HUES64 (cell line): ENCODE results near the gene MTCH1.

Experiments used
- H3K27ac ChIP-seq: 2 replicates; pipeline ENCODE4 v1.7.0; 2013; ENCODE audit warnings: low read depth, low read length, inconsistent platforms
- H3K27me3 ChIP-seq: 2 replicates; pipeline ENCODE4 v1.6.1; 2013; ENCODE audit warnings: mild to moderate bottlenecking, low read length; ENCODE audit not compliant: insufficient read depth
- H3K36me3 ChIP-seq: 2 replicates; pipeline ENCODE4 v1.6.1; 2013; ENCODE audit warnings: mild to moderate bottlenecking, low read length; ENCODE audit not compliant: insufficient read depth
- H3K4me1 ChIP-seq: 2 replicates; pipeline ENCODE4 v1.6.1; 2013; ENCODE audit warnings: mild to moderate bottlenecking, low read length, moderate library complexity; ENCODE audit not compliant: insufficient read depth
- H3K4me3 ChIP-seq: 2 replicates; pipeline ENCODE4 v1.5.1; 2013; ENCODE audit warnings: mild to moderate bottlenecking, low read length, moderate library complexity
- H3K9ac ChIP-seq: 2 replicates; pipeline ENCODE4 v1.6.1; 2013; ENCODE audit warnings: mild to moderate bottlenecking, low read depth, low read length
- H3K9me3 ChIP-seq: 2 replicates; pipeline ENCODE4 v1.6.1; 2013; ENCODE audit warnings: low read depth, low read length; ENCODE audit not compliant: insufficient read depth
- WGBS: fragments of 150-250, 120-280 bp; methylation state at CpG from one replicate; pipeline ENCODE4 v1.1.7; 2013; ENCODE audit warnings: missing lambda C conversion rate; 5-methylcytosine and 5-hydroxymethylcytosine counted together

The MTCH1 gene

DNA sequence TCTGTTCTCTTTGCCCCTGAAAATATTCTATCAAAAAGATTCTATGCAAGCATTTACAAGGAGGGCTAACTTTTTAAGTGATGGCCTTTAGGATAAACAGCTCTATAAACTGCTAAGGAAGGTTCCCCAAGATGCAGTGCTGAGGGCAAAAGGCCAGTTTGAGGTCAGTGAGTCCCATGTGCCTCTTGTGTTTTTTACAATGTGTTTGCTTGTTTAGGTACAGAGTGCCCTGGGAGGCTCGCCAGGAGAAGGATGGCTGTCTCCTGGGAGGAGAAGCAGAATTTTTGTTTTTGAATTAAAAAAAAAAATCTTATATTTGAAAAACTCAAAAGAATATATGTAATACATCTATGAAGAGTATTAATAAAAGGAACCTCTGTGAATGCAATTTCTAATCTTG is 12.8 kb downstream of the MTCH1 start:
- Histone ChIP-seq H3K4me1 (no peaks in the 10 kb centered on the region), H3K27ac (no peak overlapping the region), H3K9me3 (no peaks in the 10 kb centered on the region), H3K27me3 (no peaks in the 10 kb centered on the region), H3K4me3 (no peak overlapping the region), H3K36me3 (peaks cover 100% of the 10 kb centered on the region), H3K9ac (no peak overlapping the region)
- 91% methylated on average over 1 of the region's 1 CpG for WGBS

DNA sequence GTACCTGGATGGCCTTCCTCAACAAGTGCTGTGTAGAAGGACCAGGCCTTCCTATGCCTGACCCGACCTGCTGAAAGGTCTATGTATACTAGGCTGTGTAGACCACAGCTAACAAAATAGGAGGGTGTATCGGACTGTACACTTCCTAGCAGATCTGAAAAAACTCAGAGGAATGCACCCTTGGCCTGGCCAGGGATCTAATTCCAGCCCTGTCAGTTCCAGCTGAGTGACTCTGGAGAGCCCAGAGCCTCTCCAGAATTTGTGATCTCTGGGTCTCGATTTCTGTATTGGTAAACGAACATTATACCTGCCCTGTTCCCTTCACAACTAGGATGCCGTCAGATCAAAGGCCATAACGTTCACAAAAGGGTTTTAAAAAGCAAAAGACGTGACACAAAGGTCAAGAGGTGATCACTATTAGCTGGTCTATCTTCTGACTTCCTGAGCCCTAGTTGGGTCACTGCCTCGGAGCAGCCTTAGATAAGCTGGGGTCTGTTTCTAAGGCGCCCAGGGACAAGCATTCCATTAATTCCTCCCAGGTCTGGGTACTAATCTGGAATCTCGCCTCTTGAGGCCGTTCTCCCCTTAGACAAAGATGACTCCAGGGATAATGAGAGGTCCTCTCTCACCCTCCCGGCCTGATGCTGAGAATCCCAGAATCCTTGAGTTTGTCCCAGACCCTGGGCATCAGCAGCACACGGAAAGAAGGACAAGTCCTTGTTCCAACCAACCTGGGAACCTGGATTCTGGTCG is 13.9 kb downstream of the MTCH1 start:
- Histone ChIP-seq H3K4me1 (no peaks in the 10 kb centered on the region), H3K4me3 (no peak overlapping the region), H3K36me3 (peaks cover 100% of the 10 kb centered on the region), H3K9ac (no peak overlapping the region), H3K27ac (no peak overlapping the region), H3K27me3 (no peaks in the 10 kb centered on the region), H3K9me3 (no peaks in the 10 kb centered on the region)
- WGBS = 93% methylated on average over 14 of the region's 14 CpGs

DNA sequence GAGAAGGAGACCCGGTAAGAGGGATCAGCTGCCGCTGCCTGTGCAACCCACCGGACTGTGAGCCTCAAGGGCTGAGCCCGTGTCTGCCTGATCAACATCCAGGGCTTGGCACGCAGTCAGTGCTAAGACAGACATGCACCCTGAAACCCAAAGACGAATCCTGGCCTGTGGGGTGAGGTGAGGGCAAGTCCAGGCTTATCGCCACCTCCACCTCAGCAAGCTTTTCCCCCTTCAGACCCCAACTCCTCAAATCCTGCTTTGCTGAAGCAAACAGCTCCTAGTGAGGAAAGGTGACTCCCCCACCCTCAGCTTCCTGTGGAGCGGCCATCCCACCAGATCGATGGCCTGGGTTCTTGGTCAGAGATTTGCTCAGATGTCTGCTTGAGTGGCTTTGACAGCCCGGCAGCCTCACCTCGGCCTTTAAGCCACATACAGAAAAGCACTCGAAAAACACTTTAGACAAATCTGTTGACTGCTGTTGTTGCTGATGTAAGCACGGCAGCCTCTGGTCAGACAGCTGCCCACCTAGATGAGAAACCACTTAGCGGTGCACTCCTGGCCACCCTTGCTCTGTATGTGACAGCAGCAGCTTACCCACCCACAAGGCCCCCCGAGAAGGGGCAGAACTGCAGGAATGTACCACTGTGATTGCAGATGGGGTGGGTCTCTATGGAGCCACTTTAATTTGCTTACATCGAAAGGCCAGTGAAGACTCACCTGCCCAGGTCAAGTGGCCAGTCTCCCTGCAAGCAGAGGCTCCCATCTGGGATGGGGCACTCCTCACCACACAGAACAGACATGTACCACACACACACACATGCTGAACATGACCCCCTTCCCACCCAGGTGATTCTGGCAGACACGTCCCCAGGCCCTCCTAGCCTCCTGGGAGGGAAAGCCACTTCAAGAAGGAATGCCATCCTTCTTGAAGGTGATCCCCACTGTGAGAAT is 14.8 kb downstream of the MTCH1 start:
- Histone ChIP-seq H3K27me3 (no peaks in the 10 kb centered on the region), H3K36me3 (peaks cover 91% of the 10 kb centered on the region), H3K9me3 (no peaks in the 10 kb centered on the region), H3K27ac (no peak overlapping the region), H3K9ac (no peak overlapping the region), H3K4me1 (no peaks in the 10 kb centered on the region), H3K4me3 (no peak overlapping the region)
- WGBS = 91% methylated on average over 17 of the region's 17 CpGs

DNA sequence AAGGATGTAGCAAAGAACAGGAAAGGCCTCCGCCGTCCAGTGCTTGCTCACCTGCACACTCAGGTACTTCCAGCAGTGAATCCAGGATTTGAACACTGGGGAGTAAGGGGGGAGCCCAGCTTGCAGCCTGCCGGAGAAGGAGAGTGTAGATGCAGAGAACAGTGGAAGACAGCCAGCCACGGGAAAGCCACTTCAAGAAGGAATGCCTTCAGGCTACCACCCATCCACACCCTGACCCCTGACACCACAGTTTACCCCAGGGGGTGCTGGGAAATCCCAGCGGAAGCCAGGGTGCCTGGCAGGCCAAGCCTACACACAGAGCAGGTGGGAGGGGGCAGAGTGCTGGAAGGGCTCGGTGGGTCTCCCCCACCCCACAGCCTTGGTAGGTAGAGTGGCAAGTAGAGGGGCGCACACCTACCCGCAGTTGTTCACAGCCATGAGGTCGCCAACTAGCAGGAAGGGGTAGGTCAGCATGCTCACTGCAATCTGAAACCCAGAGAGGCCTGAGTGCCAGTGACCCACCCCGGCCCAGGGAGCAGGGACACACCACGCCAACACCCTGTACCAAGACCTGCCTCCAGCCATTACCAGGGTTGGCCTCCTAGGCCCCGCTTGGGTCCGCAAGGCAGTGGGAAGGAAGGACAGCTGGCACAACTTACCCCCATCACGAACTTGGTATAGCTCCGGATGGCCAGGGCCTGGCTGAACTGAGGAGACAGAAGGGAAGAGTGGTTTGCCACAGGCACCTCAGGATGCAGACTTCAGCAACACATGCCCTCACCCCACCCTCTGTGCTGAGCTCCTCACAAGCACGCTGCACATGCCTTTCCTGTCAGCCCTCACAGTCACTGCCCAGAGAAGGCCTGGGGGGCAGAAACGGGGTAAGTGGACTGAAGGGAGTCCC is 15.8 kb downstream of the MTCH1 start:
- Histone ChIP-seq H3K9me3 (no peaks in the 10 kb centered on the region), H3K9ac (no peak overlapping the region), H3K4me3 (no peak overlapping the region), H3K27me3 (no peaks in the 10 kb centered on the region), H3K4me1 (no peaks in the 10 kb centered on the region), H3K27ac (no peak overlapping the region), H3K36me3 (peaks cover 82% of the 10 kb centered on the region)
- WGBS = 95% methylated on average over 16 of the region's 17 CpGs

DNA sequence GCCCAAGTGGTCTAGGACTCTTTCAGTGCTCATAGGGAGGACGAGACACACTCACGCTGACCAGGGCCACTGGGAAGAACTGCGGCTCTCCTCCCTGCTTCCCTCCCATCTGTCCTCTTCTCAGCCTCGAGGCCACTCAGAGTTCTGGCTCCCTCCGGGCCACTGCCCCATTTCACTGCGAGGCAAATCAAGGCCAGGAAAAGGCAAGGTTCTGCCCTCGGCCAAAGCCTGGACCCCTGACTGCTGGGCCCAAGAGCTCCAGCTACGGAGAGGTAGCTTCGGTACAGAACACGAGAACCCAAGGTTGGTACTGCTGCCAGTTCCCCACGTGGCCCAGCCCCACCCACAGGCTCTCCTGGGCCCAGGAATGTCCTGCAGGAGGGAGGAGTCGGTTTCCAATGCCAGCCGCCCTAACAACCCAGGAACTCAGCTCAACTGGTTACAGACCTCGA is 16.7 kb downstream of the MTCH1 start:
- H3K9ac ChIP-seq = no peak overlapping the region
- peaks cover 72% of the 10 kb centered on the region for H3K36me3 ChIP-seq
- H3K9me3 ChIP-seq = no peaks in the 10 kb centered on the region
- 92% methylated on average over 14 of the region's 14 CpGs for WGBS
- H3K27ac ChIP-seq = no peak overlapping the region
- no peak overlapping the region for H3K4me3 ChIP-seq
- H3K27me3 ChIP-seq = no peaks in the 10 kb centered on the region
- H3K4me1 ChIP-seq = no peaks in the 10 kb centered on the region

DNA sequence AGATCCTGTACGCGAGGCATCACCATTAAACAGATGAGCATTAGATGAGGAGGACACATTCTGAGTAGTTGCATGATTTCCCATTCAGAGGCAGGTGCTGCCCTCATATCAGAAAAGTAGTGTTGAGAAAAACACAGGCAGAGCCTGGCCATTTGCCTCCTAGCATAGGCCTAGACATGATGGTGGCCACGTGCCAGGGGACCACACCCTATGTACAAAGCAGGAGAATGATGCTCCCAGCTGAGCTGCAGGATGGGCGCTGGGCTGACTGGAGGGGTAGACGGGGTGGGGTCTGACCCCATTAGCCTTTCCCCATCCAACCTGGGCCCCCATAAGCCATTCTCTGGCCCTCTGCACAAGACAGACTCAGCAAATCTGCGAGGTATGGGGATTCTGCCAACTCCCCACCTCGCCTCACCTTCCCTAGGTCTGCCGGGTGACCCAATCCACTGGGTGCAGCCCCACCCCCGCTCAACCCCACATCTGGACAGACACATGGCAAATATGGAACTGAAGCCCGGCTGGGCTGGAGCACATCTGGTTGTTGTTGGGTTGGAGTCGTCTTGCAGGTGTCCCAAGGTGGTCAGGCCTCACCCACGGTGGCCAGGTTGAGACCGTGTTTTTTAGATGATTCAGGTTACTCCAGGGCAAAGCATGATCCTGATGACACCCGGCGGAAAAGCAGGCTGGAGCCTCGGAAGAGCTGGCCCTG is 17.6 kb downstream of the MTCH1 start:
- H3K36me3 ChIP-seq = peaks cover 64% of the 10 kb centered on the region

DNA sequence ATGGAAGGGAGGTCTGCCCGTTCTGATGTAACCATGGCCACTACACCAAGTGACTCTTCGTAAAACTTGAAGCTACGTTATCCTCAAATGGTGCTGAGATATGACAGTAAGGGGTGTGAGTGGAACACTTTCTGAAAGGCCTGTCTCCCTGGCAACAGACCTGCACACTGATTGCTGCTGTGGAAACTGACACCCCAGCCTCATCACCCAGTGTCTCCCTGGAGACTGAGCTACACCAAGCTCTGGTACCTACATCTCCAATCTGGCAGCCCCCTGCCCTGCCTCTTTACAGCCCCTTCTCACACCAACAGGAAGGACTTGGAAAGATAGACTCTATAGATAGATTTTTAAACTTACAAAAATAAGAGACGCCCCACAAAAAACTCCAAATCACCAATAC is 18.2 kb downstream of the MTCH1 start:
- Histone ChIP-seq H3K9ac (no peak overlapping the region), H3K4me1 (no peaks in the 10 kb centered on the region), H3K4me3 (no peak overlapping the region), H3K27me3 (no peaks in the 10 kb centered on the region), H3K27ac (no peak overlapping the region), H3K9me3 (no peaks in the 10 kb centered on the region), H3K36me3 (peaks cover 57% of the 10 kb centered on the region)
- WGBS = 94% methylated on average over 4 of the region's 4 CpGs

More for the DNA sequence above, 17.6 kb downstream of the MTCH1 start:
- Histone ChIP-seq H3K27me3 (no peaks in the 10 kb centered on the region), H3K4me3 (no peak overlapping the region), H3K9me3 (no peaks in the 10 kb centered on the region), H3K27ac (no peak overlapping the region), H3K4me1 (no peaks in the 10 kb centered on the region), H3K9ac (no peak overlapping the region)
- 96% methylated on average over 16 of the region's 16 CpGs for WGBS

DNA sequence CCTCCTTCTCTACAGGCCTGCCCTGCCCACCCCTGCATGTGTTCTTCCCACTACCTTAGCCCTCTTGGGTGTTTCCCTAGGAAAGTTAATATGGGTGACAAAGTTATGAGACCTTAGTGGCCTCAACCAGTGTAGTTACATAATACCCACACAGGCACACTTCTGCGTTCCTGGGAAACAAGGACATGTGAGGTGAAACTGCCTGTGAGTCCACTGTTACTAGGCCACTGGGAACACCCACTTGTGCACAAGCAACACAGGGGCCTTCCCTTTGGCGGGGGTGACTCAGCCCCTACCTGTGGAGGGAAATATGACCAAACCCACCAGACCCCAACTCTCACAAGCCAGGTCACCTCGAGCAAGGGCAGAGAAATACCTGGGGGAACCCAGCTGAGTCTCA is 18.7 kb downstream of the MTCH1 start:
- Histone ChIP-seq H3K27me3 (no peaks in the 10 kb centered on the region), H3K27ac (no peak overlapping the region), H3K36me3 (peaks cover 52% of the 10 kb centered on the region), H3K4me3 (no peak overlapping the region), H3K4me1 (no peaks in the 10 kb centered on the region), H3K9me3 (no peaks in the 10 kb centered on the region), H3K9ac (no peak overlapping the region)
- 93% methylated on average over 3 of the region's 3 CpGs for WGBS

DNA sequence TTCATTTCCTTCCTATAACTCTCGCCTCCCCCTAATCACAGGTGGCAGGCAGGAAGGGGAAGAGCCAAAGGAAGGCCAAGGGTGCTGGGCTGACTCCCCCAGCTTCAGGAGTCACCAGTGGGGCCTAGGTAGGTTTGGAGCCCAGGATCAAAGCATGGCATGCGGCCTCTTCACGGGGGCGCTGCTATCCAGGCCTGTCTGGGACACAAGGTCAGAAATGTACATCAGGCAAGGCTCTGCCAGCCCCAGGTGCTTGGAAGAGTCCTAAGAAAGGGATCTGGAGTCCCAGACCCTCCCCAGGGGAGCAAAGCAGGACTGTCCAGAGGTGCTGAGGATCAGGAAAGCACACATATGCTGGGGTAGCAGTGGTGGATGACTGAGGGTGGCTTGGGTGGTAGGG is 21.1 kb downstream of the MTCH1 start:
- Histone ChIP-seq H3K27ac (no peak overlapping the region), H3K36me3 (peaks cover 29% of the 10 kb centered on the region), H3K27me3 (no peaks in the 10 kb centered on the region), H3K4me3 (no peak overlapping the region), H3K4me1 (no peaks in the 10 kb centered on the region), H3K9ac (no peak overlapping the region), H3K9me3 (no peaks in the 10 kb centered on the region)
- 93% methylated on average over 4 of the region's 4 CpGs for WGBS

DNA sequence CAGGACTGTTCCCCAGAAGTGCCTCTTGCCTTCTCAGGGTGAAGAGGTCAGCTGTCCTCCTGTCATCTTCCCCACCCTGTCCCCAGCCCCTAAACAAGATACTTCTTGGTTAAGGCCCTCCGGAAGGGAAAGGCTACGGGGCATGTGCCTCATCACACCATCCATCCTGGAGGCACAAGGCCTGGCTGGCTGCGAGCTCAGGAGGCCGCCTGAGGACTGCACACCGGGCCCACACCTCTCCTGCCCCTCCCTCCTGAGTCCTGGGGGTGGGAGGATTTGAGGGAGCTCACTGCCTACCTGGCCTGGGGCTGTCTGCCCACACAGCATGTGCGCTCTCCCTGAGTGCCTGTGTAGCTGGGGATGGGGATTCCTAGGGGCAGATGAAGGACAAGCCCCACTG is 21.6 kb downstream of the MTCH1 start:
- peaks cover 23% of the 10 kb centered on the region for H3K36me3 ChIP-seq
- no peak overlapping the region for H3K9ac ChIP-seq
- H3K4me3 ChIP-seq = no peak overlapping the region
- H3K27ac ChIP-seq = no peak overlapping the region
- H3K9me3 ChIP-seq = no peaks in the 10 kb centered on the region
- H3K27me3 ChIP-seq = no peaks in the 10 kb centered on the region
- H3K4me1 ChIP-seq = no peaks in the 10 kb centered on the region
- WGBS = 93% methylated on average over 4 of the region's 6 CpGs
